GM19023 (cell line): ENCODE measurements around the gene TSEN15.
"Not testable (repeated sequence)": the region's sequence is repeated elsewhere in the genome, so short reads cannot be mapped to it uniquely, and the experiment has no call there.

ENCODE experiments used
- ATAC-seq: cut with Tn5 transposase; IDR thresholded peaks from one replicate; pipeline ENCODE4 v1.9.1; 2021; ENCODE audit warnings: mild to moderate bottlenecking, moderate library complexity; ENCODE audit not compliant: unreplicated experiment

TSEN15 gene

DNA sequence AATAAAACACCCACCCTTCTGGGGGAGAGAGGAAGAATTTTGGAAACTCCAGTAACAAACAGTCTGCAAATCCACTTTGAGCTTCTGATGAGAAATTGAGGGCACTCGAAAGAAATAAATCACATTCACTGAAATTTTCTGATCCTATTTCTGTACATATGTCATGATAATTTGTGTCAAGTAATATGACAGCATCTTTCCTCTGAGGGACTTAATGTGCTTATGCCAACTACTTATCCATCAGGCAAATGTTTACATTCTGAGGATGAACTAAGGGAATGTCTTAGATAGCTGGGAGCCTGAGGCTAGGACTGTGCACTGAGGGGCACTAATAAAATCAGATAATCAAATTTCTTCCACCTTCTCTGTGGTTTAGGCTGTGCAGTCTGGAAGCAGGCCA, 44.5 kb downstream of the TSEN15 start:
- no peak for ATAC-seq

DNA sequence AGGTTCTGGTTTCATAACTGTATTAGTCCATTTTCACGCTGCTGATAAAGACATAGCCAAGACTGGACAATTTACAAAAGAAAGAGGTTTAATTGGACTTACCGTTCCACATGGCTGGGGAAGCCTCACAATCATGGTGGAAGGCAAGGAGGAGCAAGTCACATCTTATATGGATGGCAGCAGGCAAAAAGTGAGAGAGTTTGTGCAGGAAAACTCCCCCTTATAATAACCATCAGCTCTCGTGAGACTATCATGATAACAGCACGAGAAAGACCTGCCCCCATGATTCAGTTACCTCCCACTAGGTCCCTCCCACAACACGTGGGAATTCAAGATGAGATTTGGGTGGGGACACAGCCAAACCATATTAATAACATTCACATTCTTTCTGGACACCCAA, 45.0 kb downstream of the TSEN15 start:
- not testable (repeated sequence) for ATAC-seq

DNA sequence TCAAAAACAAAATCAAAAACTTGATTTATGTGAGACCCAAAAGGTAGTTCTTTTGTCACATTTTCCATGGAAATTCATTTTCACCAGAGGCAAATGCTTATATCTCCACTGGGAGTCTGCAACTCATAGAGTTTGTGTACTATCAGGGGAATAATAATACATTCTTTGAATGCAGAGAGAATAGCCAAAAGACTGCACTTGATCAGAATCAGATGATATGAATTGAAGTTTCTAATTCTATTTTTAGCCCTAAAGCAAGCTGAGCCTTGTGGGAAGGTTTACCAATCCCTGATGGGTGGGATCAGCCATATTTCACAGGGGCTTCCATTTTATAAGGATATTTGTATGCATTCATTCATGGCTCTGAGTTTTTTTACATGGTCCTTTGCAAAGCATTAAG, 49.6 kb downstream of the TSEN15 start:
- ATAC-seq, result no peak

DNA sequence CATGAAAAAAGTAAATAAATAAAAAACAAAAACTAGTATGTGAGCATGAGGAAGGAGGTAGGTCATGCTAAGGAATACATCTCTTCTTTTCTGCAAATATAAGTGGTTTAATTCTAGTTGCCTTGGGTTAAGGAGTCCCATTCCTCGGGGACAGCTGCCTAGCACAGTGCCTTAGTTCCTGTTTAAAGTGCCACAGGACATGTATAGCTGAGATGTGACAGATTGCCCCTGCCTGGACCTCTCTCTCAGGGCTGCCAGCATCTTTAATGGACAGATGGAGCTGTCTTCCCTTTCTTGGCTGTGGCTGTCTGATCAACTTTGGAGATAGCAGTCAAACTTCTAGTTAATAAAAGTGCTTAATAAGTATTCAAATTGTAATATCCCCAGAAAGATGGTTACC, 50.0 kb downstream of the TSEN15 start:
- no peak for ATAC-seq

DNA sequence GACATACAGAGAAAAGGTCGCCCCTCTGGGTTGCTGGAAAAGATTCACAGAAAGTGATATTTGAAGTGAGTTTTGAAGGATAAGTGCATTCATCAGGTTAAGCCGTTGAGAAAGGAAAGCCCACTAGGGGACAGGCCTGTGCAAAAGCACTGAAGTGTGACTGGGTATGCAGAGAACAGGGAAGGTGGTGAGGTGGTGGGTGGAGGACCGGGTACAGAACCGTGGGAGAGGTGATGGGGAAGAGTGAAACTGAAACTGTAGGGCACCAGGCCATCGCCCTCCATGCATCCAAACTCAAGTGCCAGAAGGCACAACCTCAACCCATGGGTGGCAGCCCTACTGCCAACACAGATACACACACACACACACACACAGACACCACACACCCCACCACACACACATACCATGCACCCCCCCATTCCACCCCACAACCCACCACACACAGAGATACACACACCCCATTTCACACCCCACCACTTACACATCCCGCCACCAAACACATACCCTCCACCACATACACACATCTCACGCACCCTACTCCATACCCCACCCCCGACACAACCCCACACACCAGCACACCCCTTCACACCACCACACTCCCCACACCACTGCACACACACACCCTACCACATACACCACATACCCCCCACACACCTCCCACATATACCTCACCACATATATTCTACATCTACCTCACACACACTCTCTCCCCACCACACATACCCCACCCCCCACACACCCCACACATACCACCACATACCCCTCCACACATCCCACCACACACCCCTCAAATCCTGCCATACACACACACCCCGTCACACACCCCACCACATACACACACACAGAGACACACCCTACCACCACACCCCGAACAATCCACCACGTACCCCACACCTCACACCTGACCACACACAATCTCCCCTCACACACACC, 59.0 kb downstream of the TSEN15 start:
- no peak for ATAC-seq

DNA sequence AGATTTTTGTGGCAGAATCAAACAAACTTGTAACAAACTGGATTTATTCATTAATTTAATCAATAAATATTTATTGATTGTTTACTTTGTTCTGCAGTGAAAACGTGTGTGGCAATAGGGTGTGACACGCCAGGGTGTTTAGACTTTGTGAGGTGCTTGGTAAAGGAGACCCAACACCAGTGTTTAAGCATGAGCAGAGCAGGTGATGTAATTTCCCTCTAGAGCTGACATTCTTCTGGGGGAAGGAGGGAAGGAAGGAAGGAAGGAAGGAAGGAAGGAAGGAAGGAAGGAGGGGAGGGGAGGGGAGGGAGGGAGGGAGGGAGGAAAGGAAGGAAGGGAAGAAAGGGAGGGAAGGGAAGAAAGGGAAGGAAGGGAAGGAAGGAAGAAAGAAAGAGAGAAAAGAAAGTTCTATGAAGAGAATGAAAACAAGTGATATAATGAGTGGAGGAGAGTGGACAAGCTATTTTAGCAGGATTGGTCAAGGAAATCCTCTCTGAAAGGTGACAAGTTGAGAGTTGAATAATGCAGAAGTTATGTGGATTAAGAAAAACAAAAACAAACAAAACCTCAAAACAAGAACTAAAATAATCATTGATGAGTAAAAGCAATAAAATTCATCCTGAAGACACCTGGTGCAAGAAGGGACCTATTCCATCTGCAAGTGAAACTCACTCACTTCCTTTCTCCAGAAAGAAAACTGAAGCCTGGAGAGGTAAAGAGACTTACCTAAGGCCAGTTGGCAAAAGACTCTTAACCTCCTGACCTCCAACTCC, 60.8 kb downstream of the TSEN15 start:
- no peak for ATAC-seq

DNA sequence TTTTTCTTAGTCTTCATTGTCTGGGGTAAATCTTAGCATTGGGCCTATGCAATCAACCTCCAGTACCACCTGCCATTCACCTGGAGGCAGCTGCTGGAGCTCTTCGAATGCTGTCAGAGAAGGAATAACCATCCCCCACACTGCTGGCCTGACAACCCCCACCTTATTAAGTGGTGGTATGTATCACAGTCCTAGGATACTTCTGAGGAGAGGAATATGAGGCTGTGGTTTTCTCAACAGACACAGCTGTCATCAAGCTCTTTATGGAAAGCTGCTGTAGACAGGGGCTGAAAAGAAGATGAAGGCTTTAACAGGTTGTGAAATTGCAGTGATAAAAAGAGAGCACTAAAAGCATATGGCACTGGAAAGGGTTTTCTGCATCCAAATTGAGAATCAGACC, 61.7 kb downstream of the TSEN15 start:
- ATAC-seq, result no peak

DNA sequence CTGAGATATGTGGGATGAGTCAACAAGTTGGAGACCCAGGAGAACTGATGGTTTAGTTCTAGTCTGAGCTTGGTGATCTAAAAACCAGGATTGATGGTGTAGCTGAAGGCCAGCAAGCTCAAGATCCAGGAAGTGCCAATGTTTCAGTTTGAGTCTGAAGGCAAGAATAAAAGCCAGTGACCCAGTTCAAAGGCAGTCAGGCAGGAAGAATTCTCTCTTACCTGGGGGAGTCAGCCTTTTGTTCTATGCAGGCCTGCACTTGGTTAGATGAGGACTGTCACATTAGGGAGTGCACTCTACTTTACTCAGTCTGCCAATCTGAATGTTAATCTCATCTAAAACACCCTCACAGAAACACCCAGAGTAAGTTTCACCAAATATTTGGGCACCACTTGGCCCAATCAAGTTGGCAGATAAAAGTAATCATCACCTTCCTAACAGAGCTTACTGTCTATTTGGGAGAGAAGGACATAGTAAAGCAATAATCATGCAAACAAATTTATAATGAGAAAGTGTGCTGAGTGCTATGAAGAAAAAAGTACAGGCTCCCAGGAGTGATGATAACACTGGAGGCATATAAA, 63.4 kb downstream of the TSEN15 start:
- ATAC-seq, result no peak

DNA sequence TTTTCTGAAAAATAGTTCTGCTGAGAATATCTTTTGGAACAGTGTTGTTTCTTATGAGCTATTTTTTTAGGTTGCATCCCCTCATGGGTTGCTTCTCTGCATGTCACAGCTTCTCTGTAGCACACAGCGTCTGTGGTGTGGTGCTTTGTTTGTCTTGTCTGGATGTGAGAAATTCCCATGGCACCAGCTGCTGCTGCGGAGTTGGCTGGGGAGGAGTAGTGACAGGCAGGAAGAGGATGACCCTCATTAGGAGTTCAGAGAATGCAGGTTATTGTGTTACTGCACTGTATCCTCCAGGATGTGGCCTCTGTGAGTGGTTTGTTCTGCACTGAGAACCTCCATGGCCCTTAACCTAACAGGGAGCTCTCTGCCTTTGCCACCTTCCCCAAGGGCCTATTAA, 64.8 kb downstream of the TSEN15 start:
- ATAC-seq, result no peak

DNA sequence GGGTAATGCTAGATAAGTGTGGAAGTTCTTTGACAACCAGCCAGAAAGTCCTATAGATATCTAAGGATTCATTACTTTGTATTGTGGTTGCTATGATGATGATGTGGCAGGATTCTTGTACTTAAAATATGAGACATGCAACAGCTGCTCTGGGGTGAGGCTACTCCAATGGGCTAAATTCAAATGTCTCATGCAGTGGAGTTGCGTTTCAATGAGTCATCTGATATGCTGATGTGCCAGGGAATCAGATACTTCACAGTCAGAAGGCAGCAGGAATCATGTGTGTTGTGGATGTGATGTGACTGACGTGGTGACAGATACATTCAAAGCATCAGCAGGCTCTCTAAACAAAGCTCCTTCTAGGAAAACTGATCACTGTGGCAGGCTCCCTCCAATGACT, 66.5 kb downstream of the TSEN15 start:
- no peak for ATAC-seq
